C4-2B (cell line): ENCODE results near the gene TMEM238.

Source experiments
- H3K27ac ChIP-seq: fragments of 450-650 bp; 2 replicates; pipeline ENCODE4 v1.5.1; 2017
- ZFX ChIP-seq: fragments of 450-650 bp; IDR thresholded peaks from 2 replicates; pipeline ENCODE4 v1.6.1; 2017
- TF ChIP-seq, protein P1 (sequence below): fragments of 450-650 bp; conservative IDR thresholded peaks from 2 replicates; pipeline ENCODE4 v1.5.1; 2017; ENCODE audit warnings: mild to moderate bottlenecking

TMEM238 gene

DNA sequence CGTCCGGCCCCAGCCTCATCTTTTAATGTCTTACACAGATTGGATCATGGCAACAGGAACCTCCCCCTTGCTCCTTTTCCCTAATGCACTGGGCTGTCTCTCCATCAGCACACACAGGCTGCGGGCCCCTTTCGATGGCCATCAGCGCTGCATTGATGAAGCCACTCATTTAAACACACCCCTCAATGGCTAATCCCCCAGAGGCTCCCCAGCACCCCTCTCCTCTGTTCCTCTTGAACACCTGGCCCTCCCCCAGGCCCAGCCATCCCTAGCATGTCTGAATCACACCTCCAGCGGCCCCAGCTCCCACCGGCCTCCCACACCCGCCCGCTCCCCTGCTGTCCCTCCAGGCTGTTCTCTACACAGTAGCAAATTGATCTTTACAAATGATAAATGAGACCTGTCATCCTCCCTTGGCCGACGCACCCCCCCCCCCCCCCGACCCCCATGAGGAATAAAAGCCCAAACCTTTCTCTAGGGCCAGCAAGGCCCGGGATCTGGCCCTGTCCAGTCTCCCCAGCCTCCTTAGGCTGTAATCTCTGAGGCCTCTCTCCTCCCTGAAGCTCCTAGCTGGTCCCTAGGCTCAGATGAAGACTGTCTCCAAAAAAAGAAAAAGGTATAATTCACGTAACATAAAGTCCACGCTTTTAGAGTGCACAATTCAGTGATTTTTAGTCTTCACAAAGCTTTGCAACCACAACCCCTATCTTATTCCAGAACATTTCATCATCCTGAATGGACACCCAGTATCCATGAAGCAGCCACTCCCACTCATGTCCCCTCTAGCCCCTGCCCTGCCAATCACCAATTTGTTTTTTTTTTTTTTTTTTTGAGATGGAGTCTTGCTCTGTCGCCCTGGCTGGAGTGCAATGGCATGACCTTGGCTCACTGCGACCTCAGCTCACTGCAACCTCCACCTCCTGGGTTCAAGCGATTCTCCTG is 9.0 kb upstream of the TMEM238 start:
- H3K27ac ChIP-seq, result no peak overlapping the region
- no peak for TF ChIP-seq ZFX
- TF ChIP-seq, protein P1, sequence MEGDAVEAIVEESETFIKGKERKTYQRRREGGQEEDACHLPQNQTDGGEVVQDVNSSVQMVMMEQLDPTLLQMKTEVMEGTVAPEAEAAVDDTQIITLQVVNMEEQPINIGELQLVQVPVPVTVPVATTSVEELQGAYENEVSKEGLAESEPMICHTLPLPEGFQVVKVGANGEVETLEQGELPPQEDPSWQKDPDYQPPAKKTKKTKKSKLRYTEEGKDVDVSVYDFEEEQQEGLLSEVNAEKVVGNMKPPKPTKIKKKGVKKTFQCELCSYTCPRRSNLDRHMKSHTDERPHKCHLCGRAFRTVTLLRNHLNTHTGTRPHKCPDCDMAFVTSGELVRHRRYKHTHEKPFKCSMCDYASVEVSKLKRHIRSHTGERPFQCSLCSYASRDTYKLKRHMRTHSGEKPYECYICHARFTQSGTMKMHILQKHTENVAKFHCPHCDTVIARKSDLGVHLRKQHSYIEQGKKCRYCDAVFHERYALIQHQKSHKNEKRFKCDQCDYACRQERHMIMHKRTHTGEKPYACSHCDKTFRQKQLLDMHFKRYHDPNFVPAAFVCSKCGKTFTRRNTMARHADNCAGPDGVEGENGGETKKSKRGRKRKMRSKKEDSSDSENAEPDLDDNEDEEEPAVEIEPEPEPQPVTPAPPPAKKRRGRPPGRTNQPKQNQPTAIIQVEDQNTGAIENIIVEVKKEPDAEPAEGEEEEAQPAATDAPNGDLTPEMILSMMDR, result no peak

DNA sequence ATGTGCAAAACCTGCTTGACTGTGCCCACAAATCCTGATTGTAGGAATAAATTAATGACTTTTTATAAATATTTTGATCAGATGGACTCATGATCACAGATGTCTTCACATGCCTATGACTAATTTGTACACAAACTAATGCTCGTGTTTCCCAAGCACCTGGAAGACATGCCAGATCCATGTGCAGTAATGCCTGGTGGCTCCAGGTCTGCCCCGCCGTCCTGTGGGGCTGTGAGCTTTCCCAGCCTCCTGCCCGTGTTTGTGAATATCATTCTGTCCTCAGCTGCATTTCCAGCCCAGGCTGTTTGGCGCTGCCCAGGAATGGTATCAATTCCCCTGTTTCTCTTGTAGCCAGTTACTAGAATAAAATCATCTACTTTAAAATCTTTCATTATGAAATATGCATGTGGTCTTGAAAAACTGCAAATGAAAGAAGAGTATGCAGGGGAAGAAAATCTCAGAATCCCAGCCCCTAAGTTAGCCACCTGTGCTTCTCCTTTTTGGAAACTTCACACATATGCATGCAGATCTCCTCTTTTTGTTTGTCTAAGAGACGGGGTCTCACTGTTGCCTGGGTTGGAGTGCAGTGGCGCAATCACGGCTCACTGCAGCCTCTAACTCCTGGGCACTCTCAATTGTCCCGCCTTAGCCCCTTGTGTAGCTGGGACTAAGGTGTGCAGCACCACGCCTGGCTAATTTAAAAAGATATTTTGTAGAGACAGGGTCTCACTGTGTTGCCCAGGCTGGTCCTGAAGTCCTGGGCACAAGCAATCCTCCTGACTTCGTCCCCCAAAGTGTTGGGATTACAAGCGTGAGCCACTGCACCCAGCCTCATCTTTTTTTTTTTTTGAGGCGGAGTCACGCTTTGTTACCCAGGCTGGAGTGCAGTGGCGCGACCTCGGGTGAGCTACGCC is 7.9 kb upstream of the TMEM238 start:
- TF ChIP-seq, protein P1, result no peak
- no peak for TF ChIP-seq ZFX
- no peak overlapping the region for H3K27ac ChIP-seq

DNA sequence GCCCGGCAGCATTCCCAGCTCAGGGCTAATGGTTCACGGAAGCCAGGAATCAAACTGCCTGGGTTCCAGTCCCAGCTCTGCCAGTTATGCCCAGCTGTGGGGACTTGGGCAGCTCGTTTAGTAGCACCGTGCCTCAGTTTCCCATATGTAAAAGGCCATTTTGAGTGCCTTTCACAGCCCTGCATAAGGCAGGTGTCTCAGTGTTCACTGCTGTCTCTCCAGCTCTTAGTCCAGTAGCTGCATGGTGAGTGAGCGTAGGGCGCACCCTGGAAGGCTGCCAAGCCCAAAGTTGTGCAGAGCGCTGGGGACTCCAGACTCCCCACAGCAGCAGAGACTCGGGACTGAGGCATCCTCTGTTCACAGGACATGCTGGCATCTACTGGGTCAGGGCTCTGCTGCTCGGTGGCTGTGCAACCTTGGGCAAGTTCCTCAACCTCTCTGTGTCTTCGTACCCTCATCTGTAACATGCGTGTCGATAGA is 7.1 kb upstream of the TMEM238 start:
- no peak overlapping the region for H3K27ac ChIP-seq
- TF ChIP-seq ZFX, result no peak
- TF ChIP-seq, protein P1, result no peak

DNA sequence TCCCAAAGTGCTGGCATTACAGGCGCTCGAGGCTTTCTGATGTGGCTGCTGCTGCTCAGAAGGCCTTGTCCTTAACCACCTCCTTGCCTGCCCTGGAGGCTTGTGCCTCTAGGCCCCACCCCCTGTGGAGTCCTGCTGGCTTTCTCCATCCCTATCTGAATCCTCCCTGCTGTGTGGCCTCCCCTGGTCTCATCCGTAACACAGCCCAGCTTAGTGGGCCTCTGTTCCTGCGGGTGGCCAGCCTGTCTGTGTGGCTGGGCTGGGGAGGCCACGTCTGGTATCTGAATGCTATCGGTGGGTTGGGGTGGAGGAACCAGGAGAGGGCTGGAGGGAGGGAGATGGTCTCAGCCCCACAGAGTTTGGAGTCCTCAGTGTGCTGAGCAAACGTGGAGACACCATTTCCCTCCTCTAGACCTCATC is 6.4 kb upstream of the TMEM238 start:
- no peak overlapping the region for H3K27ac ChIP-seq

DNA sequence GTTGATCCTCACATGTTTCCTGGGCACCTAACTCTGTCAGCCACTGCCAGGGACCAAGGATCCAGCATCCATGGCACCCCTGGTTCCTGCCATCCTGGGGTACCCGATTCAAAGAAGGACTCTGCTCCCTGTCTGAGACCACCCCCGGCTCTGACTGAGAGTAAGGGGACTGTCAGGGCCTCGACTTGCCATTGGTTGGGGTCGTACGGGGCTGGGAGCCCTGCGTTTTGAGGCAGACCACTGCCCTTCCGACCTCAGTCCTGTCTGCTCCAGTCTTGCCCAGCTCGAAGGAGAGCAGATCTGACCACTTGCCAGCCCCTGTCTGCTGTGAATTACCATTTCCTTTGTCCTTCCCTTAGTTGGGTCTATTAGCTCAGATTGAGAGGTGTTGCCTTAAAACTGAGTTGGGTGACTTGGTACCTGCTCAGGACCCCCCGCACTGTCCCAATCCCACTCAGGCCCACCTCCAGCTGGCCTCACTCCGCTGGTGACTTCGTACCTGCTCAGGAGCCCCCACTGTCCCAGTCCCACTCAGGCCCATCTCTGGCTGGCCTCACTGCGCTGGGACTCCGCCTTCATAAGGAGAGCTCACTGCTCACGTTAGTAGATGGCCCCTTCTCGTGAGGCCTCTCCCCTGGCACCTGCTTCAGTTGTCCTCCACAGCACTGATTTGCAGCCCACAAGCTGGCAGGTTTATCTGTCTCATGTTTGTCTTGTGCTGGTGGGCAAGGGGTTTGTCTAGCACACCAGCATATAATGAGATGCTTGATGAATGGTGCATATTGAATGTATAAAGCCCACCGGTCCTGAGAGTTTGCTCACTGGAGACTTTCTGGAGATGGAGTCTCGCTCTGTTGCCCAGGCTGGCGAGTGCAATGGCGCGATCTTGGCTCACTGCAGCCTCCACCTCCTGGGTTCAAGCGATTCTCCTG is 5.6 kb upstream of the TMEM238 start:
- TF ChIP-seq ZFX, result no peak
- TF ChIP-seq, protein P1, result no peak
- no peak overlapping the region for H3K27ac ChIP-seq

More for the DNA sequence above, 6.4 kb upstream of the TMEM238 start:
- TF ChIP-seq, protein P1, result no peak
- no peak for TF ChIP-seq ZFX

DNA sequence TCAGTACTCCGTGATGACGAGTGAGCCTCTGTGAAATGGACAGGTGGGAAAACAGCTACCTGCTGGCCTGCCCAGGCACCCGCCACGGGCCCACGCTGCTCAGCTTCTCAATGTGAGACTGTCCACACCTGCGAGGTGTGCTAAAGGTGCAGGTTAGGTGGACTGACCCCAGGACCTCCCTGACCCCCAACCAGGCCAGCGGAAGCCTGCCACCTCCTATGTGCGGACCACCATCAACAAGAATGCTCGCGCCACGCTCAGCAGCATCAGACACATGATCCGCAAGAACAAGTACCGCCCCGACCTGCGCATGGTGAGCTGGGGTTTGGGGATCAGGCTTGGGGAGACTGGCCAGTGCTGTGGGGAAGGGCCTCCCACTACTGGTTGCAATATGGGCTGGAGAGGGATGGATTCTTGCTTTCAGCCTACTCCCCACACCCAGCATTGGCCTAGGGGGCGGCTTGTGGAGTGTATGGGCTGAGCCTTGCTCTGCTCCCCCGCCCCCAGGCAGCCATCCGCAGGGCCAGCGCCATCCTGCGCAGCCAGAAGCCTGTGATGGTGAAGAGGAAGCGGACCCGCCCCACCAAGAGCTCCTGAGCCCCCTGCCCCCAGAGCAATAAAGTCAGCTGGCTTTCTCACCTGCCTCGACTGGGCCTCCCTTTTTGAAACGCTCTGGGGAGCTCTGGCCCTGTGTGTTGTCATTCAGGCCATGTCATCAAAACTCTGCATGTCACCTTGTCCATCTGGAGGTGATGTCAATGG is 3.8 kb upstream of the TMEM238 start:
- TF ChIP-seq ZFX, result no peak
- TF ChIP-seq, protein P1, result no peak
- no peak overlapping the region; the same call in 1 of the 2 replicates for H3K27ac ChIP-seq
